ENCODE results near the gene RCAN1. TPM values are rescaled to one million over a fixed set of nuclear protein-coding genes. Genes with fewer than 3 reads are reported as not detected.
A peak's percentile ranks its signal among the peaks of the same experiment; 100 is the strongest.

The RCAN1 gene
- total RNA-seq, 3 donors from 2014 or later (not counting 1 experiment from before 2014, with no cell fraction given) = 6.7 to 8.9 (median 8.2) TPM

DNA sequence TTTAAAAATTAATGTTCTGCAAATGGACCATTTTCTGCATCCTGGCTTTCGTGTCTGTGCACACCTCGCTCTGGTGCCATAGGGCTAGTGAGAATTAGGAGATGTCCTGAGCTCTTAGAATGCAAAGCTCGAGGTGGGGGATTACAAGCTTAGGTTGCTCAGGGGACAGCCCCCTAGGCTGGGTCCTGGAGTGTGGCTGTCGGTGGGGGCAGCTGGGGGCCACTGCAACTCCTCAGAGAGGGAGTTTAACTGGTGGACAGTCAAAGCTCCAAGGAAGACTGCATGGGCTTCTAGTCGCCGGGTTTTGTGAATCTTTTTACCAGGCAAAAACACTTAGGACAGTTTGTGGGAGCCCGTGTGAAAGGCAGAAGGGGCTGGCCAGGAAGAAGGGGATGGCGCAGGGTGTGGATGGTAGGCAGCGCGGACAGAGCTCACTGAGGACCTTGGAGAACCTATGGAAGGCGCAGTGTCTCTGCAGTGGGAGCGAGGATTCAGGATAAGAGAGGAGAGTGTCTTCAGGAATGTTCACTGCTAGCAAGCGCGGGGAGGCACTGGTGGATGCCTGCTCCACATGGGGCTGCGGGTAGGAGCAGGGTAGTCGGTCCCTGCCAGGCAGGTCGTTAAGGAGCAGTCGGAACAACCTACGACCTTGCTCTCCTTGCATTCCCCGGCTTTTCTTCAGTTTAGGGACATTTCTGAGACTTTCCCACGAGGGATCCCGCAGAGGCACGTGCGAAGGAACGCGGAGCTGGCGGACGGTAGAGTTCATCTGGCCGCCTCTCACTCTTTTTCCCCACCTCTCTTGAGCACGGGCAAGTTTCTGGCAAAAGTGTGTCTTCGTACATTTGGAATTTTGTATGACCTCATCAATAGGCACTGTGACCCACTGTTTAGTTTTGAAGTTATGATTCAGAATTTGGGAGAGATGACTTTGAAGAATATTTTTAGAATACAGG is 90.0 kb downstream of the RCAN1 start:
- Mint-ChIP-seq H3K9me3 (no peaks in the 10 kb centered on the region), H3K27me3 (ENCODE audit: low read depth in 2 of 2) (no peaks in the 10 kb centered on the region), H3K36me3 (no peaks in the 10 kb centered on the region), H3K4me3 (no peak overlapping the region), H3K4me1 (peaks cover 12 to 20% of the 10 kb centered on the region in 2 donors), H3K27ac (peak overlapping the region in 1 of 2 donors; percentile 69)
- H3K27me3 ChIP-seq (ENCODE audit: control insufficient read depth, insufficient read depth, low read length) = no peaks in the 10 kb centered on the region
- no peak for ATAC-seq
- H3K4me1 ChIP-seq (ENCODE audit: control insufficient read depth, insufficient read depth, low read length) = peaks cover 15% of the 10 kb centered on the region
- 94% methylated on average over 31 of the region's 31 CpGs for WGBS (ENCODE audit: insufficient coverage)
- H3K27ac ChIP-seq (ENCODE audit: low read length) = no peak overlapping the region
- no peaks in the 10 kb centered on the region for H3K36me3 ChIP-seq (ENCODE audit: control insufficient read depth, insufficient read depth, low read length)
- DNase-seq = no peak
- no peaks in the 10 kb centered on the region for H3K9me3 ChIP-seq (ENCODE audit: control insufficient read depth, insufficient read depth, low read length)
- no peak overlapping the region for H3K4me3 ChIP-seq (ENCODE audit: low read length)
- TF ChIP-seq, protein P1, sequence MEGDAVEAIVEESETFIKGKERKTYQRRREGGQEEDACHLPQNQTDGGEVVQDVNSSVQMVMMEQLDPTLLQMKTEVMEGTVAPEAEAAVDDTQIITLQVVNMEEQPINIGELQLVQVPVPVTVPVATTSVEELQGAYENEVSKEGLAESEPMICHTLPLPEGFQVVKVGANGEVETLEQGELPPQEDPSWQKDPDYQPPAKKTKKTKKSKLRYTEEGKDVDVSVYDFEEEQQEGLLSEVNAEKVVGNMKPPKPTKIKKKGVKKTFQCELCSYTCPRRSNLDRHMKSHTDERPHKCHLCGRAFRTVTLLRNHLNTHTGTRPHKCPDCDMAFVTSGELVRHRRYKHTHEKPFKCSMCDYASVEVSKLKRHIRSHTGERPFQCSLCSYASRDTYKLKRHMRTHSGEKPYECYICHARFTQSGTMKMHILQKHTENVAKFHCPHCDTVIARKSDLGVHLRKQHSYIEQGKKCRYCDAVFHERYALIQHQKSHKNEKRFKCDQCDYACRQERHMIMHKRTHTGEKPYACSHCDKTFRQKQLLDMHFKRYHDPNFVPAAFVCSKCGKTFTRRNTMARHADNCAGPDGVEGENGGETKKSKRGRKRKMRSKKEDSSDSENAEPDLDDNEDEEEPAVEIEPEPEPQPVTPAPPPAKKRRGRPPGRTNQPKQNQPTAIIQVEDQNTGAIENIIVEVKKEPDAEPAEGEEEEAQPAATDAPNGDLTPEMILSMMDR (IDR thresholded peaks at IDR 0.05) = no peak
- intact Hi-C loops (cut with micrococcal nuclease) = no loop called here

DNA sequence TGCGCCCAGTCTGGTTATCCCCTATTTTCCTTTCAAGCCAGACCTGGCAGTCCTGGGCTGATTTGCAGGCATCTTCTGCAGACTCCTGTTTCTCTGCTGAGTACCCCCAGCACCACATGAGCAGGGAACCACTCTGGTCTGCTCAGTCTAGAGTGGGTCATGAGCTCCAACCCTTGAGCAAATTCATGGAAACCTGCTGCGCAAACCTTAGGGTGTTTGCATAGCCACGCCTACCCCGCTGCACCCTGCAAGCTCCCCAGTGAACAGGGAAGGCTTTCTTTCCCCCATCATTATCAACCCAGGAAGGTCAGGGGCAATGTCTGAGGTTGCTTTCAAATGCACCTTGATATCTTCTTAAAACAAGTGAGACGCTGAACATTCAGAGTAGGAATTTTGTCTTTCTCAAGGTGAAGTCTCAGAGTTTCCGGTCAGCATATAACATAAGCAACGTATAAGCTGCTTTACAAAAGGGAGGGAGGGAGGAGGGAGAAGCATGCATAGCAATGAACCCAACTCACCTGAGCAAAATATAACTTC is 91.8 kb downstream of the RCAN1 start:
- H3K36me3 ChIP-seq (ENCODE audit: control insufficient read depth, insufficient read depth, low read length) = no peaks in the 10 kb centered on the region
- no peak for ATAC-seq
- no peak overlapping the region for H3K4me3 ChIP-seq (ENCODE audit: low read length)
- intact Hi-C loops (cut with micrococcal nuclease) = no loop called here
- no peak for DNase-seq
- H3K9me3 ChIP-seq (ENCODE audit: control insufficient read depth, insufficient read depth, low read length) = no peaks in the 10 kb centered on the region
- H3K27me3 Mint-ChIP-seq (ENCODE audit: low read depth in 2 of 2) = no peaks in the 10 kb centered on the region
- peaks cover 15% of the 10 kb centered on the region for H3K4me1 ChIP-seq (ENCODE audit: control insufficient read depth, insufficient read depth, low read length)
- no peaks in the 10 kb centered on the region for H3K36me3 Mint-ChIP-seq
- peaks cover 12 to 19% of the 10 kb centered on the region in 2 donors for H3K4me1 Mint-ChIP-seq
- no peaks in the 10 kb centered on the region for H3K27me3 ChIP-seq (ENCODE audit: control insufficient read depth, insufficient read depth, low read length)
- WGBS (ENCODE audit: insufficient coverage) = 97% methylated on average over 6 of the region's 7 CpGs
- H3K27ac ChIP-seq (ENCODE audit: low read length) = no peak overlapping the region
- no peak overlapping the region for H3K4me3 Mint-ChIP-seq
- H3K27ac Mint-ChIP-seq = no peak overlapping the region
- TF ChIP-seq, protein P1 (IDR thresholded peaks at IDR 0.05) = no peak
- no peaks in the 10 kb centered on the region for H3K9me3 Mint-ChIP-seq

DNA sequence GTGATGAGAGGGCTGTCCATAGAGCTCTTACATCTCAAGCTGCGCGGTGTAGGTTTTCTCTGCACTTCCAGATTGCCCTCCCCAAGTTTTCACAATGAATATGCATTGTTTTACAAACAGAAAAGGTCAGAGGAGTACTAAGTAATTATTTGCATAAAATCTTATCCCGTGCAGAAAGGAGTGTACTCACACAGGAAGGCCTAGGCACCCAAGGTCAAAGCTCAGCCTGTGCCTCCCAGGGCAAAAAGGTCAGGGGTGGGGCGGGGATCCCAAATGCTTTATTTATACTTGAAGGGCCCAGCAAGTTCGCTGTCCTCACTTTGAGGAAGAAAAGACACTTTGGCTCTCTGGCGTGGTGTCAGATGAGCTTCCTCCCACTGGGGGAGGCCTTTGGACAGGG is 92.6 kb downstream of the RCAN1 start:
- no peak overlapping the region for H3K4me3 ChIP-seq (ENCODE audit: low read length)
- 94% methylated on average over 6 of the region's 6 CpGs for WGBS (ENCODE audit: insufficient coverage)

More for the DNA sequence above, 92.6 kb downstream of the RCAN1 start:
- DNase-seq (no peak), ATAC-seq (peak in 1 of 3 donors; percentile 24)
- Mint-ChIP-seq H3K9me3 (no peaks in the 10 kb centered on the region), H3K27me3 (ENCODE audit: low read depth in 2 of 2) (no peaks in the 10 kb centered on the region), H3K4me1 (peaks cover 19 to 27% of the 10 kb centered on the region in 2 donors), H3K4me3 (no peak overlapping the region), H3K27ac (no peak overlapping the region), H3K36me3 (no peaks in the 10 kb centered on the region)
- Histone ChIP-seq H3K27ac (ENCODE audit: low read length) (no peak overlapping the region), H3K4me1 (ENCODE audit: control insufficient read depth, insufficient read depth, low read length) (peaks cover 23% of the 10 kb centered on the region), H3K9me3 (ENCODE audit: control insufficient read depth, insufficient read depth, low read length) (no peaks in the 10 kb centered on the region), H3K27me3 (ENCODE audit: control insufficient read depth, insufficient read depth, low read length) (no peaks in the 10 kb centered on the region), H3K36me3 (ENCODE audit: control insufficient read depth, insufficient read depth, low read length) (no peaks in the 10 kb centered on the region)
- TF ChIP-seq, protein P1 (IDR thresholded peaks at IDR 0.05) = no peak
- intact Hi-C loops (cut with micrococcal nuclease) = no loop called here
